ENCODE measurements around the gene CHCHD3. TPM values are rescaled to one million over a fixed set of nuclear protein-coding genes. Genes with fewer than 3 reads are reported as not detected.

CHCHD3 gene
- total RNA-seq, 2 experiments from 2014 or later: 83.5 to 83.8 TPM

DNA sequence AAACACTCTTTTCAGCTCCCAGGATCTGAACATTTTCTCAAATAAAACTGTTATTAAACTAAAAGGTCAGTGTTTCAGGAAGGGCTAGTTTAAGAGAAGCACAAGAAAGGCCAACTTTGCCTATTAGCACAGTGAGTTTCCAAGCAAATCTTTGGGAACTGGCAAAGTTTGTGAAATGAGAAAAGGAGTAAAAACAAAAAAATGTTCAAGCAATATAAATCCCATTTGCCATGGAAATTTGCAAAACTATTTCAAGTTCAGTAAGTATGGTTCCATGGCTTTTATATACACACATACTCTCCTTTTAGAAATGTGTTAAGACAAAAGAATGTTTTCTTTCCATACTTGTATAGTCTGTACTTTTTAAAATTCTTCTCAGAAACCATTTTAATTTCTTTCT is 51.5 kb downstream of the CHCHD3 start:
- ChIA-PET POLR2A (interaction anchor here (1.4 kb wide), 1 partner anchor 28 kb away, joined by 4 read pairs; no protein-coding TSS in a partner anchor), CTCF (ENCODE audit: unreplicated experiment) (no interaction called here)

DNA sequence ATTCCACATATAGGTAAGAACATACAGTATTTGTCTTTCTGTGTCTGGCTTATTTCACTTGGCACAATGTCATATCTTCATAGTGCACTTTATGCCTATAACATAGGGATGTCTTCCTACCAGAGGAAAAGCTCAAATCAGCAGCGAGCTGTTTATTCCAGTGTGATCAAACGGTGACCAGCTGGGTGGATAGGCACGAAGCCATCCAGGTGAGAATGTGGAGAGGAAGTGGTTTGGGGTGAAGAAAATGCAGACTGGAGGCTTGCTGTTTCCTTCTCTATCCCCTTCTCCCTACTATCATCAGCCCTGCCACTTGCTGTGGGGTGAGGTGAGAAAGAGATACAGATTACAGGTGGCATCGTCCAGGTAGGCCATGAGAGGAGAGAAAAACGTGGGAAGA is 52.4 kb downstream of the CHCHD3 start:
- peaks cover 23% of the 10 kb centered on the region for H3K4me1 ChIP-seq (ENCODE audit: insufficient read depth, low read length, poor library complexity, severe bottlenecking)
- H3K27ac ChIP-seq (ENCODE audit: low read depth, low read length, poor library complexity, severe bottlenecking): no peak overlapping the region
- 0 out of 2 replicates have a peak, but pooled peaks cover under 1% of the 10 kb centered on the region for H3K36me3 ChIP-seq (ENCODE audit: insufficient read depth, low read length)
- no peak overlapping the region for H3K4me3 ChIP-seq (ENCODE audit: low read depth, low read length, poor library complexity, severe bottlenecking)
- H3K9me3 ChIP-seq (ENCODE audit: low read length): peaks cover 10% of the 10 kb centered on the region; the same call in 1 of the 2 replicates
- H3K4me2 ChIP-seq (ENCODE audit: low read length): peak overlapping the region; percentile 39
- no peak overlapping the region for H2AFZ ChIP-seq (ENCODE audit: low read length)
- peak; percentile 35 for DNase-seq (ENCODE audit: low spot score)
- TF ChIP-seq EZH2phosphoT487 (IDR thresholded peaks at IDR 0.05; ENCODE audit: borderline replicate concordance, low read depth, low read length): no peak
- TF ChIP-seq, protein P1, sequence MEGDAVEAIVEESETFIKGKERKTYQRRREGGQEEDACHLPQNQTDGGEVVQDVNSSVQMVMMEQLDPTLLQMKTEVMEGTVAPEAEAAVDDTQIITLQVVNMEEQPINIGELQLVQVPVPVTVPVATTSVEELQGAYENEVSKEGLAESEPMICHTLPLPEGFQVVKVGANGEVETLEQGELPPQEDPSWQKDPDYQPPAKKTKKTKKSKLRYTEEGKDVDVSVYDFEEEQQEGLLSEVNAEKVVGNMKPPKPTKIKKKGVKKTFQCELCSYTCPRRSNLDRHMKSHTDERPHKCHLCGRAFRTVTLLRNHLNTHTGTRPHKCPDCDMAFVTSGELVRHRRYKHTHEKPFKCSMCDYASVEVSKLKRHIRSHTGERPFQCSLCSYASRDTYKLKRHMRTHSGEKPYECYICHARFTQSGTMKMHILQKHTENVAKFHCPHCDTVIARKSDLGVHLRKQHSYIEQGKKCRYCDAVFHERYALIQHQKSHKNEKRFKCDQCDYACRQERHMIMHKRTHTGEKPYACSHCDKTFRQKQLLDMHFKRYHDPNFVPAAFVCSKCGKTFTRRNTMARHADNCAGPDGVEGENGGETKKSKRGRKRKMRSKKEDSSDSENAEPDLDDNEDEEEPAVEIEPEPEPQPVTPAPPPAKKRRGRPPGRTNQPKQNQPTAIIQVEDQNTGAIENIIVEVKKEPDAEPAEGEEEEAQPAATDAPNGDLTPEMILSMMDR (conservative IDR thresholded peaks at IDR 0.05; ENCODE audit: low read length): no peak
- intact Hi-C loops (cut with micrococcal nuclease; ENCODE audit: unreplicated experiment): no loop called here
- ChIA-PET CTCF (ENCODE audit: unreplicated experiment) (no interaction called here), POLR2A (interaction anchor here (0.6 to 1.4 kb wide), 3 partner anchors 27 to 43 kb away, joined by 3 to 4 read pairs (median 4); no protein-coding TSS in a partner anchor)
- H3K9me2 ChIP-seq (ENCODE audit: insufficient read depth, low read length): no peaks in the 10 kb centered on the region
- BruUV-seq (replicated peaks): no TSS peak
- peaks cover 40% of the 10 kb centered on the region; the same call in 1 of the 2 replicates for H3K79me2 ChIP-seq (ENCODE audit: insufficient read depth, low read depth, low read length)
- H4K20me1 ChIP-seq (ENCODE audit: insufficient read depth, low read length): no peaks in the 10 kb centered on the region

More for the DNA sequence above, 51.5 kb downstream of the CHCHD3 start:
- H3K4me1 ChIP-seq (ENCODE audit: insufficient read depth, low read length, poor library complexity, severe bottlenecking): peaks cover 29% of the 10 kb centered on the region
- H3K4me3 ChIP-seq (ENCODE audit: low read depth, low read length, poor library complexity, severe bottlenecking): no peak overlapping the region
- peaks cover 40% of the 10 kb centered on the region; the same call in 1 of the 2 replicates for H3K79me2 ChIP-seq (ENCODE audit: insufficient read depth, low read depth, low read length)
- TF ChIP-seq, protein P1 (conservative IDR thresholded peaks at IDR 0.05; ENCODE audit: low read length): no peak
- TF ChIP-seq EZH2phosphoT487 (IDR thresholded peaks at IDR 0.05; ENCODE audit: borderline replicate concordance, low read depth, low read length): no peak
- H2AFZ ChIP-seq (ENCODE audit: low read length): no peak overlapping the region
- intact Hi-C loops (cut with micrococcal nuclease; ENCODE audit: unreplicated experiment): no loop called here
- no peaks in the 10 kb centered on the region for H3K36me3 ChIP-seq (ENCODE audit: insufficient read depth, low read length)
- H3K9me3 ChIP-seq (ENCODE audit: low read length): peaks cover 10% of the 10 kb centered on the region; the same call in 1 of the 2 replicates
- H3K27ac ChIP-seq (ENCODE audit: low read depth, low read length, poor library complexity, severe bottlenecking): no peak overlapping the region
- H4K20me1 ChIP-seq (ENCODE audit: insufficient read depth, low read length): no peaks in the 10 kb centered on the region
- BruUV-seq (replicated peaks): no TSS peak
- no peak overlapping the region for H3K4me2 ChIP-seq (ENCODE audit: low read length)
- no peaks in the 10 kb centered on the region for H3K9me2 ChIP-seq (ENCODE audit: insufficient read depth, low read length)
- DNase-seq (ENCODE audit: low spot score): no peak

DNA sequence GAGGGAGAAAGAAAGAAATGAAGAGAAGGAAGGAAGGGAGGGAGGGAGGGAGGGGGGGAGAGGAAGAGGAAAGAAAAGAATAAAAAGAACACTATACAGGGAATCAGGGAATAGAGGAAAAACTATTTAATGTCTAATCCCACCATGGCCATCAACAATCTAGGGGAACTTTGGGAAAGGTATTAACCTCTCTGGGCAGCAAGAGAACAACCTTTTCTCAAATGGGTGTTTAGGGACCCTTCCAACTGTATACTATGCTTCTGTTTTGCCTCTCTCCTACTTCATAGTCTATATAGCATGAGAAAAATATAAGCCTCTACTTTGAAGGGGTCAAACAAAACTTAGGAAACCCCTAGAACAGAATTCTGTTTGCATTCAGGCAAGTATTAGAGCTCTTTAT is 54.5 kb downstream of the CHCHD3 start:
- Histone ChIP-seq H4K20me1 (ENCODE audit: insufficient read depth, low read length) (no peaks in the 10 kb centered on the region), H3K4me3 (ENCODE audit: low read depth, low read length, poor library complexity, severe bottlenecking) (no peak overlapping the region), H3K27ac (ENCODE audit: low read depth, low read length, poor library complexity, severe bottlenecking) (no peak overlapping the region), H2AFZ (ENCODE audit: low read length) (no peak overlapping the region), H3K4me1 (ENCODE audit: insufficient read depth, low read length, poor library complexity, severe bottlenecking) (peaks cover 15% of the 10 kb centered on the region), H3K36me3 (ENCODE audit: insufficient read depth, low read length) (peaks cover 18% of the 10 kb centered on the region; the same call in 1 of the 2 replicates), H3K9me3 (ENCODE audit: low read length) (peaks cover 10% of the 10 kb centered on the region; the same call in 1 of the 2 replicates), H3K79me2 (ENCODE audit: insufficient read depth, low read depth, low read length) (peaks cover 22% of the 10 kb centered on the region; the same call in 1 of the 2 replicates), H3K9me2 (ENCODE audit: insufficient read depth, low read length) (no peaks in the 10 kb centered on the region), H3K4me2 (ENCODE audit: low read length) (no peak overlapping the region)
- intact Hi-C loops (cut with micrococcal nuclease; ENCODE audit: unreplicated experiment): no loop called here
- DNase-seq (ENCODE audit: low spot score): no peak
- CTCF ChIA-PET (ENCODE audit: unreplicated experiment): no interaction called here
- POLR2A ChIA-PET: interaction anchor here (0.6 to 1.1 kb wide), 4 partner anchors 12 to 1739 kb away, joined by 3 to 5 read pairs (median 3); no protein-coding TSS in a partner anchor
- BruUV-seq (replicated peaks): no TSS peak
- TF ChIP-seq EZH2phosphoT487 (IDR thresholded peaks at IDR 0.05; ENCODE audit: borderline replicate concordance, low read depth, low read length): no peak
- TF ChIP-seq, protein P1 (conservative IDR thresholded peaks at IDR 0.05; ENCODE audit: low read length): no peak
